ENCODE data around the gene BEST4. TPM values are rescaled to one million over a fixed set of nuclear protein-coding genes. Genes with fewer than 3 reads are reported as not detected.

Gene BEST4
- total RNA-seq, 1 experiment from 2014 or later = 0.40 TPM

DNA sequence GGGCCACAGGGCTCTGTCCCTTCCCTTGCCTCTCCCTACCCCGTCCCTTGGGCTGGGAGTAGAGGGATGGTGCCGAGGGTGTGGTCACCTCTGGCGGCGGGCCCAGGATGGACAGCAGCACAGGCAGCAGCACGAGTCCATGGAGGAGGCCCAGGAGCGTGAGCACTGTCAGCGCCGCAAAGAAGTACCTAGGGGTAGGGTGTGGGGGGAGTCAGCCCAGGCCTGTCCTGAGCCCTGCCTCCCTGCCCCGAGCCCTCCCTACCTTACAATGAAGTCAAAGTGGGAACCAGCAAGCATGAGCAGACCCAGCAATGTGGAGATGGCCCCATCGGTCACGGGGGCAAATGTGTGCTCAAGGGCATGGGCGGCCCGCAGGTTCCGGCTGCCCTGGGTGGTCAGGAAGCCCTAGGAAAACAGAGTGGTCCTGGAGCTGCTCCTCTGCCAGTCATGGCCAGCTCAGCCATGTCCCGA is 35.0 kb upstream of the BEST4 start:
- peaks cover 27% of the 10 kb centered on the region for H3K4me1 Mint-ChIP-seq (ENCODE audit: low read depth, unreplicated experiment)
- H3K4me3 Mint-ChIP-seq (ENCODE audit: low read depth, unreplicated experiment) = no peak overlapping the region
- no peak for DNase-seq
- BruUV-seq (replicated peaks) = no TSS peak
- H3K27me3 Mint-ChIP-seq (ENCODE audit: unreplicated experiment) = no peaks in the 10 kb centered on the region
- H3K9me3 Mint-ChIP-seq (ENCODE audit: low read depth, unreplicated experiment) = no peaks in the 10 kb centered on the region
- peaks cover 13% of the 10 kb centered on the region for H3K36me3 Mint-ChIP-seq (ENCODE audit: insufficient read depth, unreplicated experiment)
- intact Hi-C loops (cut with micrococcal nuclease; ENCODE audit: unreplicated experiment) = no loop called here
- CTCF ChIA-PET = interaction anchor here (0.5 kb wide), 1 partner anchor 571 kb away, joined by 5 read pairs; no protein-coding TSS in a partner anchor
- TF ChIP-seq, protein P1, sequence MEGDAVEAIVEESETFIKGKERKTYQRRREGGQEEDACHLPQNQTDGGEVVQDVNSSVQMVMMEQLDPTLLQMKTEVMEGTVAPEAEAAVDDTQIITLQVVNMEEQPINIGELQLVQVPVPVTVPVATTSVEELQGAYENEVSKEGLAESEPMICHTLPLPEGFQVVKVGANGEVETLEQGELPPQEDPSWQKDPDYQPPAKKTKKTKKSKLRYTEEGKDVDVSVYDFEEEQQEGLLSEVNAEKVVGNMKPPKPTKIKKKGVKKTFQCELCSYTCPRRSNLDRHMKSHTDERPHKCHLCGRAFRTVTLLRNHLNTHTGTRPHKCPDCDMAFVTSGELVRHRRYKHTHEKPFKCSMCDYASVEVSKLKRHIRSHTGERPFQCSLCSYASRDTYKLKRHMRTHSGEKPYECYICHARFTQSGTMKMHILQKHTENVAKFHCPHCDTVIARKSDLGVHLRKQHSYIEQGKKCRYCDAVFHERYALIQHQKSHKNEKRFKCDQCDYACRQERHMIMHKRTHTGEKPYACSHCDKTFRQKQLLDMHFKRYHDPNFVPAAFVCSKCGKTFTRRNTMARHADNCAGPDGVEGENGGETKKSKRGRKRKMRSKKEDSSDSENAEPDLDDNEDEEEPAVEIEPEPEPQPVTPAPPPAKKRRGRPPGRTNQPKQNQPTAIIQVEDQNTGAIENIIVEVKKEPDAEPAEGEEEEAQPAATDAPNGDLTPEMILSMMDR (IDR thresholded peaks at IDR 0.05; ENCODE audit: unreplicated experiment) = no peak
- H3K27ac Mint-ChIP-seq (ENCODE audit: unreplicated experiment) = no peak overlapping the region

DNA sequence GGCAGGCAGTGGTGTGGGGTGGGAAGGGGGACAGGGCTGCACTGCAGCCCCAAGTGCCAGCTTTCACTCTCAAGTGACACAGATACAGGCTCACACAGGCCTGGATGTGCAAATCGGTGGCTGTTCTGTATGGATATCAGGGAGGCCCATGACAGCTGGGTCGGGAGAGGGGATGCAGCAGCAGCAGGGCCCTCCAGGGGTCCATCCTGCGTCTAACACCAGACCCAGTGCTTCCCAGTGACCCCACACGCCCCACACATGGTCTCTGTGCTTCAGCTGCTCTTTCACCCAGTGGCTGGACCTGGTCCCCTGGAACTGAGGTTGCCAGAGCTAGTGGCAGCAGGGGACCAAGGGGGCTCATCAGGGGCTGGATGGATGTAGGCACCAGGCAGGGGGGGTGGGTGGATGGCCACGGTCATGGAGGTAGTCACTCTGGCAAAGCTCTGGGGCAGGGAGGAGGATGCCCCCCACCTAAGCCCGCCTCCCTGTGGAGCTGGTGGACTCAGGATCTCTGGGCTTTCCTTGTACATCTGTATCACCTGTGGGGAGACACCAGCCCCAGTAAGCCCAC is 34.2 kb upstream of the BEST4 start:
- H3K4me3 Mint-ChIP-seq (ENCODE audit: low read depth, unreplicated experiment) = no peak overlapping the region
- peaks cover 35% of the 10 kb centered on the region for H3K4me1 Mint-ChIP-seq (ENCODE audit: low read depth, unreplicated experiment)
- DNase-seq = no peak
- TF ChIP-seq, protein P1 (IDR thresholded peaks at IDR 0.05; ENCODE audit: unreplicated experiment) = no peak
- BruUV-seq (replicated peaks) = no TSS peak
- H3K27me3 Mint-ChIP-seq (ENCODE audit: unreplicated experiment) = no peaks in the 10 kb centered on the region
- CTCF ChIA-PET = interaction anchor here (0.6 kb wide), 1 partner anchor 23 kb away, joined by 3 read pairs; no protein-coding TSS in a partner anchor
- intact Hi-C loops (cut with micrococcal nuclease; ENCODE audit: unreplicated experiment) = no loop called here
- H3K27ac Mint-ChIP-seq (ENCODE audit: unreplicated experiment) = no peak overlapping the region
- no peaks in the 10 kb centered on the region for H3K9me3 Mint-ChIP-seq (ENCODE audit: low read depth, unreplicated experiment)
- peaks cover 18% of the 10 kb centered on the region for H3K36me3 Mint-ChIP-seq (ENCODE audit: insufficient read depth, unreplicated experiment)

DNA sequence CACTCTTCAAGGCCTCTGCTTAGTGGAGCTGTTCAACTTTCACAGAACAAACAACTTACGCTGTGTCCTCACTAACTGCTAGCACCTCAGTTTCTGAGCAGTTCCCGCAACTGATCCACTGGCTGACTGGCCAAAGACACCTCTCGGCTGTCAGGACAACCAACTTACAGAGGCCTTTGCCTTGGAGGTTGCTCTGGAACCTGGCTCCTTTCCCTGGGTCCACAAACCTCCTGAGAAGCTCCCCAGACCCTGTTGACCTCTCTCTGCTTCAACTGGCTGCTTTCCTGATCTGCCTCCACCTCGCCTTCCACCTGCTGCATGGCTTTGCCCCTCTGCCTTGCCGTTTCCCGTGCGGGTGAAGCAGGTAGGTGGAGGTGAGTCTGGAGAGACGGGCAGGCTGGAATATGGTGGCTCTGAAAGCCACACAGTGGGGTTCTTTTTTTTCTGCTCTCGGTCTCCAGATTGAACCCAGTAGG is 33.3 kb upstream of the BEST4 start:
- no TSS peak for BruUV-seq (replicated peaks)
- H3K4me3 Mint-ChIP-seq (ENCODE audit: low read depth, unreplicated experiment) = peak overlapping the region; percentile 75

DNA sequence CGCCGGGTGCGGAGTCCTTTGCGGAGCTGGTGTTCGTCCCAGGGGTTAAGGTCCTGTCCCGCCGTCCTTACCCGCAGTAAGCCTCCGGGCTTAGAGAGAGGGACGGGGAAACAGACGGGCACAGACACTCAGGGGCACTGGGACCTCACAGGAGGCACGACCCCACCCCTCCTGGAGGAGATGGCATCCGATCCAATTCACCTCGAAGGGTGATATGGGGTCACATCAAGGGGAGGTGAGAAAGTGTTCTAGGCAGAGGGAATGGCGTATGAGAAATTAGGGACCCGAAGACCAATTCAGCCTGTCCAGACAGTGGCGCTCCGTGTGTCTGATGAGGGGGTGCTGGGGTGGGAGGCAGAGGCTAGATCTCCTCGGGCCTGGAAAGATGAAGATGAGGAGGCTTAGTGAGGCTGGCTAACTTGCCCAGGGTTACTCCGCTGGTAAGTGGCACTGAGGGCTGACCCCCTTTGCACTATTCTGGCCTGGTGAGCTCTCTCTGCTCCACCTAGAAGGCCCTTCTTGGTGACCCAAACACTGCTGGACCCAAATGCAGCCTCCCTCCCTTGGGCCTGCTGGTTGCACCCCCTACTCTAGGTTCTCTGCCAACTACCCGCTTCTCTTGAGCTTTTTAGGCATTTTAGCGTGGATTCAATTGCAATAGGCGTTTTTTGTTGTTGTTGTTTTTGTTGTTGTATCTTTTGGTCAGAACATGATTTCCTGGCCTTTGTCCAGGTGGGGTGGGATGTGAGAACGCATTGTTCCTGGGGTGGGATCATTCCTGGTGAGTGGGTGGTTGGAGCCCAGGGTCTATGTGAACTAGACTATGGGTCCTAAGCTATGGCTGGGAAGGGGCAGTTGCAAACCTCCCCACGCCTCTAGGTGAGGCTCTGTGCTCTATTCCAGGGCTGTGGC is 32.6 kb upstream of the BEST4 start:
- TF ChIP-seq, protein P1 (IDR thresholded peaks at IDR 0.05; ENCODE audit: unreplicated experiment) = no peak
- intact Hi-C loops (cut with micrococcal nuclease; ENCODE audit: unreplicated experiment) = no loop called here
- Mint-ChIP-seq H3K36me3 (ENCODE audit: insufficient read depth, unreplicated experiment) (peaks cover 18% of the 10 kb centered on the region), H3K27me3 (ENCODE audit: unreplicated experiment) (no peaks in the 10 kb centered on the region), H3K4me3 (ENCODE audit: low read depth, unreplicated experiment) (peak overlapping the region; percentile 75), H3K4me1 (ENCODE audit: low read depth, unreplicated experiment) (peaks cover 37% of the 10 kb centered on the region), H3K9me3 (ENCODE audit: low read depth, unreplicated experiment) (no peaks in the 10 kb centered on the region), H3K27ac (ENCODE audit: unreplicated experiment) (peak overlapping the region; percentile 100)
- DNase-seq = no peak
- no TSS peak for BruUV-seq (replicated peaks)
- CTCF ChIA-PET = no interaction called here

More for the DNA sequence above, 33.3 kb upstream of the BEST4 start:
- TF ChIP-seq, protein P1 (IDR thresholded peaks at IDR 0.05; ENCODE audit: unreplicated experiment) = no peak
- no peaks in the 10 kb centered on the region for H3K9me3 Mint-ChIP-seq (ENCODE audit: low read depth, unreplicated experiment)
- intact Hi-C loops (cut with micrococcal nuclease; ENCODE audit: unreplicated experiment) = no loop called here
- no peaks in the 10 kb centered on the region for H3K27me3 Mint-ChIP-seq (ENCODE audit: unreplicated experiment)
- DNase-seq = no peak
- peaks cover 36% of the 10 kb centered on the region for H3K4me1 Mint-ChIP-seq (ENCODE audit: low read depth, unreplicated experiment)
- peaks cover 18% of the 10 kb centered on the region for H3K36me3 Mint-ChIP-seq (ENCODE audit: insufficient read depth, unreplicated experiment)
- peak overlapping the region; percentile 54 for H3K27ac Mint-ChIP-seq (ENCODE audit: unreplicated experiment)
- CTCF ChIA-PET = no interaction called here

All from Calu3 (cell line).